H1 (cell line): ENCODE measurements around the gene SKP2. TPM values are rescaled to one million over a fixed set of nuclear protein-coding genes. Genes with fewer than 3 reads are reported as not detected.

Experiments
- CTCF ChIA-PET: fragments of 300-600 bp; sonication (Branson Sonifier 250); formaldehyde crosslinking; loops from one replicate; lab custom pipeline; 2021; ENCODE audit not compliant: partially characterized antibody; lab: Charles Lee
- POLR2A ChIA-PET: fragments of 300-600 bp; sonication (Branson Sonifier 250); formaldehyde crosslinking; loops from one replicate; lab custom pipeline; 2021; ENCODE audit warnings: inconsistent platforms; ENCODE audit not compliant: partially characterized antibody; lab: Charles Lee
- DNase-seq, 2 experiments: peaks; one replicate each; pipeline versions ENCODE4 v3.0.0 to v3.0.0-alpha.2; 2010 to 2022; ENCODE audit warnings: low spot score in 2 of 2, low read depth in 1 of 2, mixed read lengths in 1 of 2
- FAIRE-seq: peaks from 2 replicates; lab custom pipeline; 2011; peaks lifted over from hg19 to GRCh38; lab: Jason Lieb, UNC
- H2AFZ ChIP-seq: 2 replicates; pipeline ENCODE4 v1.8.1; 2012; ENCODE audit warnings: low read length, inconsistent platforms
- H2AK5ac ChIP-seq: 2 replicates; pipeline ENCODE4 v1.6.1; 2013; ENCODE audit warnings: low read depth, low read length
- H2BK120ac ChIP-seq: replicated peaks from 2 replicates; pipeline ENCODE3; 2013; ENCODE audit warnings: low read depth, low read length, inconsistent platforms
- H2BK12ac ChIP-seq: 2 replicates; pipeline ENCODE4 v1.6.1; 2013; ENCODE audit warnings: low read depth, low read length
- H2BK15ac ChIP-seq: 2 replicates; pipeline ENCODE4 v1.6.1; 2013; ENCODE audit warnings: low read length
- H2BK20ac ChIP-seq: 2 replicates; pipeline ENCODE4 v1.6.1; 2013; ENCODE audit warnings: low read length
- H2BK5ac ChIP-seq: 2 replicates; pipeline ENCODE4 v1.6.1; 2013; ENCODE audit warnings: low read depth, low read length
- H3K14ac ChIP-seq: 2 replicates; pipeline ENCODE4 v1.6.1; 2013; ENCODE audit warnings: inconsistent platforms; ENCODE audit not compliant: insufficient read length
- H3K18ac ChIP-seq: 2 replicates; pipeline ENCODE4 v1.6.1; 2013; ENCODE audit warnings: low read length; ENCODE audit errors: extremely low read depth
- H3K23ac ChIP-seq: 2 replicates; pipeline ENCODE4 v1.6.1; 2013; ENCODE audit warnings: inconsistent platforms; ENCODE audit not compliant: insufficient read length
- H3K23me2 ChIP-seq: 2 replicates; pipeline ENCODE4 v1.6.1; 2013; ENCODE audit warnings: low read depth, low read length
- H3K27ac ChIP-seq: 2 replicates; pipeline ENCODE4 v1.6.1; 2011; ENCODE audit warnings: low read depth, low read length, inconsistent platforms
- H3K27me3 ChIP-seq, 4 experiments: replicated peaks in 1 of 4; 1 replicate in 1 of 4; 2 replicates in 3 of 4; pipeline versions ENCODE4 v1.6.1 to v1.8.1; 2011 to 2013; ENCODE audit warnings: low read length in 3 of 4, mild to moderate bottlenecking in 3 of 4, inconsistent platforms in 2 of 4, mixed read lengths in 2 of 4, moderate library complexity in 1 of 4; ENCODE audit not compliant: control insufficient read depth in 3 of 4, insufficient read depth in 3 of 4; ENCODE audit errors: extremely low read depth in 1 of 4
- H3K36me3 ChIP-seq, 4 experiments: 2 replicates each; pipeline versions ENCODE4 v1.6.1 to v1.8.1; 2011 to 2013; ENCODE audit warnings: mild to moderate bottlenecking in 4 of 4, low read length in 3 of 4, moderate library complexity in 2 of 4, control low read depth in 1 of 4, inconsistent platforms in 1 of 4; ENCODE audit not compliant: insufficient read depth in 4 of 4, control insufficient read depth in 2 of 4
- H3K4ac ChIP-seq: replicated peaks from 2 replicates; pipeline ENCODE3; 2013; ENCODE audit warnings: low read length, low read depth, mixed read lengths, inconsistent platforms; ENCODE audit not compliant: insufficient read length
- H3K4me1 ChIP-seq, 4 experiments: replicated peaks in 1 of 4; 1 replicate in 1 of 4; 2 replicates in 3 of 4; pipeline versions ENCODE4 v1.6.1 to v1.8.1; 2011 to 2013; ENCODE audit warnings: low read length in 3 of 4, inconsistent platforms in 2 of 4, mixed read lengths in 1 of 4; ENCODE audit not compliant: insufficient read depth in 4 of 4, control insufficient read depth in 3 of 4
- H3K4me2 ChIP-seq, 2 experiments: 2 replicates each; pipeline versions ENCODE4 v1.6.1 to v1.8.1; 2011 to 2013; ENCODE audit warnings: low read depth in 2 of 2, low read length in 2 of 2, control low read depth in 1 of 2, inconsistent platforms in 1 of 2, mild to moderate bottlenecking in 1 of 2; ENCODE audit not compliant: insufficient read depth in 1 of 2
- H3K4me3 ChIP-seq, 4 experiments: fragments of 200-600, 300-600 bp in 1 of 4; sonication (generic), shearing (Covaris generic), sonication (Bioruptor Twin) in 1 of 4; 2 replicates each; pipeline versions ENCODE4 v1.5.1 to v1.8.1; 2011 to 2016; ENCODE audit warnings: low read length in 4 of 4, low read depth in 3 of 4, control low read depth in 2 of 4, inconsistent platforms in 2 of 4, mild to moderate bottlenecking in 2 of 4, mixed read lengths in 1 of 4, moderate library complexity in 1 of 4; ENCODE audit not compliant: insufficient read depth in 2 of 4; ENCODE audit errors: extremely low read depth in 1 of 4
- H3K56ac ChIP-seq: replicated peaks from 2 replicates; pipeline ENCODE3; 2013; ENCODE audit warnings: low read depth, mild to moderate bottlenecking, mixed read lengths, low read length, inconsistent platforms; ENCODE audit not compliant: insufficient read length
- H3K79me1 ChIP-seq: 2 replicates; pipeline ENCODE4 v1.6.1; 2013; ENCODE audit warnings: low read depth, low read length, control low read depth
- H3K79me2 ChIP-seq, 2 experiments: 2 replicates each; pipeline versions ENCODE4 v1.6.1 to v1.8.1; 2012 to 2013; ENCODE audit warnings: low read length in 2 of 2, mild to moderate bottlenecking in 2 of 2, inconsistent platforms in 1 of 2; ENCODE audit not compliant: insufficient read depth in 2 of 2, control insufficient read depth in 1 of 2
- H3K9ac ChIP-seq, 4 experiments: replicated peaks in 1 of 4; 1 replicate in 1 of 4; 2 replicates in 3 of 4; pipeline versions ENCODE4 v1.6.1 to v1.8.1; 2011 to 2013; ENCODE audit warnings: low read depth in 3 of 4, low read length in 3 of 4, control low read depth in 2 of 4, mild to moderate bottlenecking in 2 of 4, moderate library complexity in 2 of 4, inconsistent platforms in 1 of 4; ENCODE audit errors: extremely low read depth in 1 of 4
- H3K9me3 ChIP-seq, 2 experiments: 2 replicates each; pipeline versions ENCODE4 v1.6.1 to v1.8.1; 2012 to 2013; ENCODE audit warnings: mild to moderate bottlenecking in 2 of 2, moderate library complexity in 2 of 2, control low read depth in 1 of 2, inconsistent platforms in 1 of 2, low read depth in 1 of 2, low read length in 1 of 2, mixed read lengths in 1 of 2; ENCODE audit not compliant: insufficient read depth in 2 of 2
- H4K20me1 ChIP-seq, 2 experiments: replicated peaks in 1 of 2; 2 replicates each; pipeline versions ENCODE3 to v1.8.1; 2011 to 2013; ENCODE audit warnings: inconsistent platforms in 2 of 2, low read length in 2 of 2, mild to moderate bottlenecking in 1 of 2; ENCODE audit not compliant: insufficient read depth in 2 of 2, control insufficient read depth in 1 of 2
- H4K5ac ChIP-seq: 2 replicates; pipeline ENCODE4 v1.6.1; 2013; ENCODE audit warnings: low read length, low read depth, mixed read lengths, inconsistent platforms; ENCODE audit not compliant: insufficient read length
- H4K8ac ChIP-seq: 2 replicates; pipeline ENCODE4 v1.8.0; 2013; ENCODE audit warnings: mild to moderate bottlenecking, moderate library complexity, low read length, inconsistent platforms; ENCODE audit not compliant: insufficient read depth; ENCODE audit errors: extremely low read depth
- H4K91ac ChIP-seq: replicated peaks from 2 replicates; pipeline ENCODE3; 2013; ENCODE audit warnings: low read length, mixed read lengths, inconsistent platforms; ENCODE audit not compliant: insufficient read length
- BCL11A ChIP-seq, 2 experiments: IDR thresholded peaks; one replicate each; pipeline ENCODE4 v1.6.1; 2011; ENCODE audit warnings: low read depth in 2 of 2, low read length in 2 of 2, mild to moderate bottlenecking in 2 of 2
- FOSL1 ChIP-seq: IDR thresholded peaks from 2 replicates; pipeline ENCODE4 v1.6.1; 2011; ENCODE audit warnings: mild to moderate bottlenecking, low read depth, low read length, moderate library complexity; ENCODE audit not compliant: insufficient read depth
- GABPA ChIP-seq: IDR thresholded peaks from 2 replicates; pipeline ENCODE4 v1.6.1; 2011; ENCODE audit warnings: mild to moderate bottlenecking, low read length, moderate library complexity, borderline replicate concordance; ENCODE audit not compliant: insufficient read depth
- KDM5A ChIP-seq: fragments of 200-600 bp; IDR thresholded peaks from 2 replicates; pipeline ENCODE4 v1.7.1; 2012; ENCODE audit warnings: mild to moderate bottlenecking, low read length, inconsistent platforms, mixed read lengths
- RBBP5 ChIP-seq: IDR thresholded peaks from 2 replicates; pipeline ENCODE4 v1.7.1; 2012; ENCODE audit warnings: low read depth, mild to moderate bottlenecking, inconsistent platforms, low read length, moderate library complexity, borderline replicate concordance
- RXRA ChIP-seq: IDR thresholded peaks from 2 replicates; pipeline ENCODE4 v1.6.1; 2011; ENCODE audit warnings: low read depth, mild to moderate bottlenecking, low read length, moderate library complexity; ENCODE audit not compliant: insufficient read depth
- SIX5 ChIP-seq: IDR thresholded peaks from 2 replicates; pipeline ENCODE4 v1.6.1; 2011; ENCODE audit warnings: mild to moderate bottlenecking, low read depth, low read length
- TAF7 ChIP-seq: optimal IDR thresholded peaks from 2 replicates; pipeline ENCODE3; 2011; ENCODE audit warnings: low read depth, mild to moderate bottlenecking, inconsistent platforms, low read length, moderate library complexity, borderline replicate concordance
- TBP ChIP-seq: IDR thresholded peaks from 2 replicates; pipeline ENCODE4 v1.6.1; 2011; ENCODE audit warnings: low read depth, low read length, improper control_type of control experiment
- YY1 ChIP-seq: IDR thresholded peaks from 2 replicates; pipeline ENCODE4 v1.6.1; 2011; ENCODE audit warnings: low read depth, mild to moderate bottlenecking, low read length
- WGBS, 2 experiments: shearing (Covaris generic) in 1 of 2; methylation state at CpG; one replicate each; pipeline versions ENCODE4 v1.1.6 to v1.1.7; 2013 to 2015; ENCODE audit warnings: low lambda C conversion rate in 2 of 2, mixed read lengths in 2 of 2, inconsistent platforms in 1 of 2, low coverage in 1 of 2, missing lambda C conversion rate in 1 of 2; ENCODE audit not compliant: insufficient replicate concordance in 2 of 2, insufficient coverage in 1 of 2, insufficient read length in 1 of 2; ENCODE audit errors: extremely low coverage in 1 of 2, missing lambda C conversion rate in 1 of 2; 5-methylcytosine and 5-hydroxymethylcytosine counted together
- polyA plus RNA-seq, 7 experiments: library from polyadenylated mRNA; depleted of rRNA in 3 of 7; stranded (reverse) in 5 of 7; unstranded in 2 of 7; fragments of >200 nt in 5 of 7; fragments of 200-250 nt in 2 of 7; gene quantifications; 1 replicate in 5 of 7; 2 replicates in 1 of 7; 4 replicates in 1 of 7; pipeline versions ENCODE4 v1.2.1 to v1.2.3, GENCODE V29; 2011 to 2013; ENCODE audit warnings: missing spikeins in 2 of 7, mixed read lengths in 2 of 7
- total RNA-seq: library from RNA; stranded (reverse); fragmentation: NEBNext Ultra II Directional; extraction: Animal tissue kit (Norgen Biotek cat#: 25700); gene quantifications from 2 replicates; pipeline ENCODE4 v1.2.1, GENCODE V29; 2021
- TF ChIP-seq, protein P1 (sequence below): IDR thresholded peaks from 2 replicates; pipeline ENCODE4 v1.6.1; 2012; ENCODE audit warnings: inconsistent platforms
- TF ChIP-seq, protein P2 (sequence below): IDR thresholded peaks from 2 replicates; pipeline ENCODE4 v1.6.1; 2012; ENCODE audit warnings: low read length, inconsistent platforms

Gene SKP2
- total and polyA plus RNA-seq, 2 of the 8 experiments (the other 6 are each of a cell fraction or from before 2014, with no cell fraction given) = 49.9 to 104 TPM

DNA sequence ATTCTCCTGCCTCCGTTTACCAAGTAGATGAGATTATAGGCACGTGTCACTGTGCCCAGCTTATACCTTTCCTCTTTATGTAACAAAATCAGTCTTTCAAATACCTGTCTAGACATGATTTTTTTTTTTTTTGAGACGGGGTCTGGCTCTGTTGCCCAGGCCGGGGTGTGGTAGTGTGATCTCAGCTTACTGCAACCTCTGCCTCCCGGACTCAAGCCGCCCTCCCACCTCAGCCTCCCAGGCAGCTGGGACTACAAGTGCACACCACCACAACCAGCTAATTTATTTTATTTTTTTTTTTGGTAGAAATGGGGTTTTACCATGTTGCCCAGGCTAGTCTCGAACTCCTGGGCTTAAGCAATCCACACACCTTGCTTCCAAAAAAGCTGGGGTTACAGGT is 76.6 kb downstream of the SKP2 start:
- Histone ChIP-seq H4K20me1 (no peaks in the 10 kb centered on the region), H3K9ac (no peak overlapping the region), H2BK12ac (no peak overlapping the region), H3K79me2 (no peaks in the 10 kb centered on the region), H3K18ac (no peak overlapping the region), H3K4me2 (no peak overlapping the region), H2AK5ac (no peak overlapping the region), H4K91ac (no peak overlapping the region), H3K4me3 (no peak overlapping the region), H3K14ac (no peak overlapping the region), H3K23me2 (0 out of 2 replicates have a peak, but pooled peaks cover 2% of the 10 kb centered on the region), H3K27me3 (peaks cover 0 to 2% (median 0%) of the 10 kb centered on the region in 4 experiments; a peak in 1 of 7 replicates), H4K5ac (no peak overlapping the region), H4K8ac (no peak overlapping the region), H3K9me3 (no peaks in the 10 kb centered on the region), H3K4me1 (no peaks in the 10 kb centered on the region), H2BK120ac (no peak overlapping the region), H2BK20ac (no peak overlapping the region), H2AFZ (no peak overlapping the region), H3K23ac (no peak overlapping the region), H3K56ac (no peak overlapping the region), H3K27ac (no peak overlapping the region), H3K79me1 (no peaks in the 10 kb centered on the region), H2BK5ac (no peak overlapping the region), H3K36me3 (no peaks in the 10 kb centered on the region), H3K4ac (no peak overlapping the region), H2BK15ac (no peak overlapping the region)
- FAIRE-seq (no peak), DNase-seq (no peak)
- ChIA-PET POLR2A (no interaction called here), CTCF (interaction anchor here (0.6 kb wide), 1 partner anchor 39 kb away, joined by 3 read pairs; no protein-coding TSS in a partner anchor)
- 85% methylated on average over 7 of the region's 7 CpGs; no CpG with 5 or more reads in 1 of the 2 experiments for WGBS, 2 experiments
- TF ChIP-seq BCL11A (IDR thresholded peaks at IDR 0.05; ENCODE audit: low read depth in 2 of 2, low read length in 2 of 2) (no peak), KDM5A (no peak), YY1 (no peak), FOSL1 (no peak), SIX5 (no peak), GABPA (no peak), RBBP5 (no peak), TAF7 (no peak), RXRA (no peak), TBP (no peak)
- TF ChIP-seq, protein P1, sequence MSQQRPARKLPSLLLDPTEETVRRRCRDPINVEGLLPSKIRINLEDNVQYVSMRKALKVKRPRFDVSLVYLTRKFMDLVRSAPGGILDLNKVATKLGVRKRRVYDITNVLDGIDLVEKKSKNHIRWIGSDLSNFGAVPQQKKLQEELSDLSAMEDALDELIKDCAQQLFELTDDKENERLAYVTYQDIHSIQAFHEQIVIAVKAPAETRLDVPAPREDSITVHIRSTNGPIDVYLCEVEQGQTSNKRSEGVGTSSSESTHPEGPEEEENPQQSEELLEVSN = no peak
- TF ChIP-seq, protein P2, sequence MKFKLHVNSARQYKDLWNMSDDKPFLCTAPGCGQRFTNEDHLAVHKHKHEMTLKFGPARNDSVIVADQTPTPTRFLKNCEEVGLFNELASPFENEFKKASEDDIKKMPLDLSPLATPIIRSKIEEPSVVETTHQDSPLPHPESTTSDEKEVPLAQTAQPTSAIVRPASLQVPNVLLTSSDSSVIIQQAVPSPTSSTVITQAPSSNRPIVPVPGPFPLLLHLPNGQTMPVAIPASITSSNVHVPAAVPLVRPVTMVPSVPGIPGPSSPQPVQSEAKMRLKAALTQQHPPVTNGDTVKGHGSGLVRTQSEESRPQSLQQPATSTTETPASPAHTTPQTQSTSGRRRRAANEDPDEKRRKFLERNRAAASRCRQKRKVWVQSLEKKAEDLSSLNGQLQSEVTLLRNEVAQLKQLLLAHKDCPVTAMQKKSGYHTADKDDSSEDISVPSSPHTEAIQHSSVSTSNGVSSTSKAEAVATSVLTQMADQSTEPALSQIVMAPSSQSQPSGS = no peak
